NCI-H1436 (cell line): Measurements from ENCODE around the gene P4HTM.

ENCODE experiments used
- DNase-seq: peaks from one replicate; lab custom pipeline; 2025; lab: John Stamatoyannopoulos, UW

P4HTM gene

GRCh38 chr3:48989796-48990635 lies at the start of gene P4HTM:
TSS of gene P4HTM (plus strand) at chr3:48990241. CDS start at chr3:48990257, 16 bp downstream.
- peak; percentile 30 for DNase-seq

GRCh38 chr3:48945432-48945831 lies 44.6 kb upstream of the P4HTM start:
- no peak for DNase-seq

GRCh38 chr3:48945891-48946549 lies 44.0 kb upstream of the P4HTM start:
- DNase-seq = no peak

- no peak for DNase-seq
Observed at GRCh38 chr3:48949376-48949717, 40.7 kb upstream of the P4HTM start.

- no peak for DNase-seq
Observed at GRCh38 chr3:48950051-48950450, 40.0 kb upstream of the P4HTM start.

- DNase-seq = no peak
Observed at GRCh38 chr3:48951764-48952163, 38.3 kb upstream of the P4HTM start.

GRCh38 chr3:48952510-48953118 lies 37.4 kb upstream of the P4HTM start:
- DNase-seq = no peak

GRCh38 chr3:48957006-48957705 lies 32.9 kb upstream of the P4HTM start:
- no peak for DNase-seq

GRCh38 chr3:48960841-48961413 lies 29.1 kb upstream of the P4HTM start:
- DNase-seq = no peak

GRCh38 chr3:48962340-48962739 lies 27.7 kb upstream of the P4HTM start:
- DNase-seq = no peak

- no peak for DNase-seq
Observed at GRCh38 chr3:48962939-48963338, 27.1 kb upstream of the P4HTM start.

- no peak for DNase-seq
Observed at GRCh38 chr3:48963591-48963990, 26.4 kb upstream of the P4HTM start.

GRCh38 chr3:48966367-48966766 lies 23.7 kb upstream of the P4HTM start:
- DNase-seq = no peak

- no peak for DNase-seq
Observed at GRCh38 chr3:48966876-48967361, 23.1 kb upstream of the P4HTM start.

GRCh38 chr3:48970586-48970985 lies 19.5 kb upstream of the P4HTM start:
- DNase-seq = no peak

- no peak for DNase-seq
Observed at GRCh38 chr3:48974076-48974864, 15.8 kb upstream of the P4HTM start.

- no peak for DNase-seq
Observed at GRCh38 chr3:48979451-48979850, 10.6 kb upstream of the P4HTM start.

- DNase-seq = no peak
Observed at GRCh38 chr3:48980295-48980694, 9.7 kb upstream of the P4HTM start.

- no peak for DNase-seq
Observed at GRCh38 chr3:48982016-48982415, 8.0 kb upstream of the P4HTM start.

GRCh38 chr3:48982686-48983085 lies 7.4 kb upstream of the P4HTM start:
- no peak for DNase-seq

GRCh38 chr3:48983096-48983495 lies 6.9 kb upstream of the P4HTM start:
- no peak for DNase-seq
